ENCODE data around the gene CA10. TPM values are rescaled to one million over a fixed set of nuclear protein-coding genes. Genes with fewer than 3 reads are reported as not detected.
A peak's percentile ranks its signal among the peaks of the same experiment; 100 is the strongest.

The CA10 gene
- total RNA-seq, 1 experiment from 2014 or later, result not detected

- in situ Hi-C loops (cut with HindIII; ENCODE audit: low sequenced_read_pairs), result no loop called here
- no peak for DNase-seq (ENCODE audit: low spot score)
Observed at GRCh38 chr17:51677875-51678274, 480.6 kb downstream of the CA10 start.

- no peak for DNase-seq (ENCODE audit: low spot score)
- in situ Hi-C loops (cut with HindIII; ENCODE audit: low sequenced_read_pairs), result no loop called here
Observed at GRCh38 chr17:51676691-51677487, 481.6 kb downstream of the CA10 start.

- in situ Hi-C loops (cut with HindIII; ENCODE audit: low sequenced_read_pairs), result no loop called here
- no peak for DNase-seq (ENCODE audit: low spot score)
Observed at GRCh38 chr17:51674579-51675255, 483.8 kb downstream of the CA10 start.

GRCh38 chr17:51673070-51673469 is 485.4 kb downstream of the CA10 start:
- no peak for DNase-seq (ENCODE audit: low spot score)
- in situ Hi-C loops (cut with HindIII; ENCODE audit: low sequenced_read_pairs), result no loop called here

GRCh38 chr17:51672065-51672464 is 486.4 kb downstream of the CA10 start:
- DNase-seq (ENCODE audit: low spot score), result no peak
- in situ Hi-C loops (cut with HindIII; ENCODE audit: low sequenced_read_pairs), result no loop called here

GRCh38 chr17:51670899-51671298 is 487.6 kb downstream of the CA10 start:
- DNase-seq (ENCODE audit: low spot score), result no peak
- in situ Hi-C loops (cut with HindIII; ENCODE audit: low sequenced_read_pairs), result no loop called here

GRCh38 chr17:51668963-51669246 is 489.6 kb downstream of the CA10 start:
- no peak for DNase-seq (ENCODE audit: low spot score)
- in situ Hi-C loops (cut with HindIII; ENCODE audit: low sequenced_read_pairs), result no loop called here

GRCh38 chr17:51668155-51668962 is 490.2 kb downstream of the CA10 start:
- DNase-seq (ENCODE audit: low spot score), result no peak
- in situ Hi-C loops (cut with HindIII; ENCODE audit: low sequenced_read_pairs), result no loop called here

GRCh38 chr17:51667706-51668083 is 490.8 kb downstream of the CA10 start:
- in situ Hi-C loops (cut with HindIII; ENCODE audit: low sequenced_read_pairs), result no loop called here
- DNase-seq (ENCODE audit: low spot score), result peak; percentile 88

- in situ Hi-C loops (cut with HindIII; ENCODE audit: low sequenced_read_pairs), result no loop called here
- no peak for DNase-seq (ENCODE audit: low spot score)
Observed at GRCh38 chr17:51666971-51667705, 491.4 kb downstream of the CA10 start.

GRCh38 chr17:51662204-51663056 is 496.1 kb downstream of the CA10 start:
- in situ Hi-C loops (cut with HindIII; ENCODE audit: low sequenced_read_pairs), result no loop called here
- DNase-seq (ENCODE audit: low spot score), result no peak

- DNase-seq (ENCODE audit: low spot score), result no peak
- in situ Hi-C loops (cut with HindIII; ENCODE audit: low sequenced_read_pairs), result no loop called here
Observed at GRCh38 chr17:51661403-51661802, 497.1 kb downstream of the CA10 start.

- no peak for DNase-seq (ENCODE audit: low spot score)
- in situ Hi-C loops (cut with HindIII; ENCODE audit: low sequenced_read_pairs), result no loop called here
Observed at GRCh38 chr17:51660266-51660665, 498.2 kb downstream of the CA10 start.

- in situ Hi-C loops (cut with HindIII; ENCODE audit: low sequenced_read_pairs), result no loop called here
- DNase-seq (ENCODE audit: low spot score), result no peak
Observed at GRCh38 chr17:51657224-51657623, 501.3 kb downstream of the CA10 start.

- DNase-seq (ENCODE audit: low spot score), result peak; percentile 65
- in situ Hi-C loops (cut with HindIII; ENCODE audit: low sequenced_read_pairs), result no loop called here
Observed at GRCh38 chr17:51653878-51654277, 504.6 kb downstream of the CA10 start.

GRCh38 chr17:51652529-51652928 is 506.0 kb downstream of the CA10 start:
- DNase-seq (ENCODE audit: low spot score), result no peak
- in situ Hi-C loops (cut with HindIII; ENCODE audit: low sequenced_read_pairs), result no loop called here

- in situ Hi-C loops (cut with HindIII; ENCODE audit: low sequenced_read_pairs), result no loop called here
- DNase-seq (ENCODE audit: low spot score), result no peak
Observed at GRCh38 chr17:51651513-51652298, 506.8 kb downstream of the CA10 start.

GRCh38 chr17:51650772-51651171 is 507.7 kb downstream of the CA10 start:
- in situ Hi-C loops (cut with HindIII; ENCODE audit: low sequenced_read_pairs), result no loop called here
- no peak for DNase-seq (ENCODE audit: low spot score)

Measured in G401 (cell line).